Measurements from ENCODE around the gene DLEC1. TPM values are rescaled to one million over a fixed set of nuclear protein-coding genes. Genes with fewer than 3 reads are reported as not detected.

DLEC1 gene
- total and polyA plus RNA-seq, 2 donors (not counting 1 experiment from before 2014, with no cell fraction given): under 0.01 to 0.02 TPM

- no peak overlapping the region for H2AFZ ChIP-seq (ENCODE audit: low read length)
- TF ChIP-seq CTCF (conservative IDR thresholded peaks at IDR 0.05 in 1 of 2, IDR thresholded peaks at IDR 0.05 in 1 of 2; ENCODE audit: low read depth in 1 of 2, low read length in 2 of 2): peak; percentile 53 to 82
- TF ChIP-seq EZH2 (IDR thresholded peaks at IDR 0.05; ENCODE audit: low read length, missing control alignments): no peak
- H3K27me3 ChIP-seq (ENCODE audit: control insufficient read depth, insufficient read depth, low read length): no peaks in the 10 kb centered on the region
- H4K20me1 ChIP-seq (ENCODE audit: control insufficient read depth, extremely low read depth, insufficient read depth, low read length): no peaks in the 10 kb centered on the region
- no peak overlapping the region for H3K4me3 ChIP-seq (replicated peaks in 1 of 4; ENCODE audit: control extremely low read depth in 1 of 4, insufficient read depth in 1 of 4, low read depth in 3 of 4, low read length in 4 of 4)
- H3K36me3 ChIP-seq (ENCODE audit: control insufficient read depth, insufficient read depth, low read length): peaks cover 4% of the 10 kb centered on the region
- no peaks in the 10 kb centered on the region for H3K4me1 ChIP-seq (ENCODE audit: control insufficient read depth, extremely low read depth, insufficient read depth, low read length)
- H3K27ac ChIP-seq (ENCODE audit: insufficient read depth, low read length): no peak overlapping the region
- H3K9me3 ChIP-seq (ENCODE audit: control insufficient read depth, insufficient read depth, low read depth, low read length): no peaks in the 10 kb centered on the region
- peak; percentile 39 to 59 for DNase-seq (ENCODE audit: low read depth in 2 of 2)
- no peaks in the 10 kb centered on the region for H3K79me2 ChIP-seq (ENCODE audit: control insufficient read depth, insufficient read depth, low read length)
- no peak overlapping the region for H3K9ac ChIP-seq (ENCODE audit: insufficient read depth, low read length)
- H3K4me2 ChIP-seq (ENCODE audit: extremely low read depth, insufficient read depth, low read length): no peak overlapping the region
These were observed 78.9 kb downstream of the DLEC1 start for GRCh38 chr3:38117748-38118420.

GRCh38 chr3:38118421-38119247, 79.6 kb downstream of the DLEC1 start:
- Histone ChIP-seq H4K20me1 (ENCODE audit: control insufficient read depth, extremely low read depth, insufficient read depth, low read length) (no peaks in the 10 kb centered on the region), H2AFZ (ENCODE audit: low read length) (no peak overlapping the region), H3K9me3 (ENCODE audit: control insufficient read depth, insufficient read depth, low read depth, low read length) (no peaks in the 10 kb centered on the region), H3K27ac (ENCODE audit: insufficient read depth, low read length) (no peak overlapping the region), H3K36me3 (ENCODE audit: control insufficient read depth, insufficient read depth, low read length) (peaks cover 6% of the 10 kb centered on the region), H3K9ac (ENCODE audit: insufficient read depth, low read length) (no peak overlapping the region), H3K27me3 (ENCODE audit: control insufficient read depth, insufficient read depth, low read length) (no peaks in the 10 kb centered on the region), H3K79me2 (ENCODE audit: control insufficient read depth, insufficient read depth, low read length) (no peaks in the 10 kb centered on the region), H3K4me1 (ENCODE audit: control insufficient read depth, extremely low read depth, insufficient read depth, low read length) (no peaks in the 10 kb centered on the region), H3K4me3 (replicated peaks in 1 of 4; ENCODE audit: control extremely low read depth in 1 of 4, insufficient read depth in 1 of 4, low read depth in 3 of 4, low read length in 4 of 4) (no peak overlapping the region), H3K4me2 (ENCODE audit: extremely low read depth, insufficient read depth, low read length) (no peak overlapping the region)
- DNase-seq (ENCODE audit: low read depth in 2 of 2): no peak
- TF ChIP-seq CTCF (conservative IDR thresholded peaks at IDR 0.05 in 1 of 2, IDR thresholded peaks at IDR 0.05 in 1 of 2; ENCODE audit: low read depth in 1 of 2, low read length in 2 of 2) (no peak), EZH2 (IDR thresholded peaks at IDR 0.05; ENCODE audit: low read length, missing control alignments) (no peak)

DNA sequence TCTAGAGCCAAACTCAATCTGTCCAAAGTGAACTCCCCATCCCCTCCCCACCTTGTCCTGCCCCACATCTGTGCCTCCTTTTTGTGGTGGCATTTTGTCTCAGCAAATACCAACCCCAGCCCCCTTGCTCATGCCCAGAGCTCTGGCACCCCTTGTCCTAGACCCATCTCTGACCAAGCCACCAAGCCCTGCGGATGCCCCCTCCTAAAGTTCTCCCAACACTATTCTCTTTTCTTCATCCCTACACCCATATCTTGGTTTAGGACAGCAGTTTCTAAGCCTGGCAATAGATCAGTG, 80.2 kb downstream of the DLEC1 start:
- Histone ChIP-seq H3K4me3 (replicated peaks in 1 of 4; ENCODE audit: control extremely low read depth in 1 of 4, insufficient read depth in 1 of 4, low read depth in 3 of 4, low read length in 4 of 4) (no peak overlapping the region), H3K4me1 (ENCODE audit: control insufficient read depth, extremely low read depth, insufficient read depth, low read length) (no peaks in the 10 kb centered on the region), H3K79me2 (ENCODE audit: control insufficient read depth, insufficient read depth, low read length) (no peaks in the 10 kb centered on the region), H3K27me3 (ENCODE audit: control insufficient read depth, insufficient read depth, low read length) (no peaks in the 10 kb centered on the region), H3K9me3 (ENCODE audit: control insufficient read depth, insufficient read depth, low read depth, low read length) (no peaks in the 10 kb centered on the region), H4K20me1 (ENCODE audit: control insufficient read depth, extremely low read depth, insufficient read depth, low read length) (no peaks in the 10 kb centered on the region), H3K27ac (ENCODE audit: insufficient read depth, low read length) (no peak overlapping the region), H3K4me2 (ENCODE audit: extremely low read depth, insufficient read depth, low read length) (no peak overlapping the region), H3K36me3 (ENCODE audit: control insufficient read depth, insufficient read depth, low read length) (peaks cover 6% of the 10 kb centered on the region), H3K9ac (ENCODE audit: insufficient read depth, low read length) (no peak overlapping the region), H2AFZ (ENCODE audit: low read length) (no peak overlapping the region)
- no peak for TF ChIP-seq CTCF (conservative IDR thresholded peaks at IDR 0.05 in 1 of 2, IDR thresholded peaks at IDR 0.05 in 1 of 2; ENCODE audit: low read depth in 1 of 2, low read length in 2 of 2)
- no peak for TF ChIP-seq EZH2 (IDR thresholded peaks at IDR 0.05; ENCODE audit: low read length, missing control alignments)
- no peak for DNase-seq (ENCODE audit: low read depth in 2 of 2)
